Effector memory CD8-positive, alpha-beta T cell (primary cell): Measurements from ENCODE around the gene CCDC184.

Source experiments
- ATAC-seq: fragments of 150-1000 bp; cut with Tn5 transposase; replicated peaks from 2 replicates; pipeline ENCODE4 v1.10.0; 2021; ENCODE audit warnings: mild to moderate bottlenecking, moderate library complexity
- DNase-seq, 3 experiments: peaks; one replicate each; pipeline ENCODE4 v3.0.0; 2021
- H3K27ac Mint-ChIP-seq, 2 donors: one replicate each; pipeline ENCODE4 v1.8.0; 2022; ENCODE audit warnings: mild to moderate bottlenecking in 2 of 2, mixed read lengths in 2 of 2, moderate library complexity in 2 of 2
- H3K27me3 Mint-ChIP-seq, 2 donors: one replicate each; pipeline ENCODE4 v1.8.0; 2022; ENCODE audit warnings: mixed read lengths in 2 of 2
- H3K36me3 Mint-ChIP-seq: one replicate; pipeline ENCODE4 v1.8.0; 2022; ENCODE audit warnings: mild to moderate bottlenecking, moderate library complexity, mixed read lengths; ENCODE audit not compliant: insufficient read depth
- H3K4me1 Mint-ChIP-seq, 2 donors: one replicate each; pipeline ENCODE4 v1.8.0; 2022; ENCODE audit warnings: low read depth in 2 of 2, mixed read lengths in 2 of 2
- H3K4me3 Mint-ChIP-seq, 2 donors: one replicate each; pipeline ENCODE4 v1.8.0; 2022; ENCODE audit warnings: mild to moderate bottlenecking in 2 of 2, mixed read lengths in 2 of 2, moderate library complexity in 2 of 2
- H3K9me3 Mint-ChIP-seq, 2 donors: one replicate each; pipeline ENCODE4 v1.8.0; 2022; ENCODE audit warnings: mixed read lengths in 2 of 2

Gene CCDC184

GRCh38 chr12:48163150-48163747 lies 20.2 kb upstream of the CCDC184 start:
- Mint-ChIP-seq H3K4me3 (no peak overlapping the region), H3K27ac (no peak overlapping the region), H3K27me3 (peaks cover 24 to 27% of the 10 kb centered on the region in 2 donors), H3K9me3 (no peaks in the 10 kb centered on the region), H3K4me1 (peaks cover under 1 to 2% of the 10 kb centered on the region in 2 donors), H3K36me3 (no peaks in the 10 kb centered on the region)
- no peak for ATAC-seq
- DNase-seq: no peak

GRCh38 chr12:48164451-48164850 lies 19.0 kb upstream of the CCDC184 start:
- Mint-ChIP-seq H3K36me3 (no peaks in the 10 kb centered on the region), H3K9me3 (no peaks in the 10 kb centered on the region), H3K27ac (no peak overlapping the region), H3K4me3 (no peak overlapping the region), H3K27me3 (peaks cover 24 to 27% of the 10 kb centered on the region in 2 donors), H3K4me1 (peaks cover 0 to 2% of the 10 kb centered on the region in 2 donors)
- no peak for ATAC-seq
- no peak for DNase-seq

- DNase-seq: peak; percentile 51 to 61 (median 56)
- Mint-ChIP-seq H3K36me3 (no peaks in the 10 kb centered on the region), H3K27me3 (peaks cover 24 to 27% of the 10 kb centered on the region in 2 donors), H3K9me3 (no peaks in the 10 kb centered on the region), H3K4me1 (peaks cover 0 to 2% of the 10 kb centered on the region in 2 donors), H3K4me3 (no peak overlapping the region), H3K27ac (peak overlapping the region in 1 of 2 donors; percentile 31)
- ATAC-seq: peak; percentile 87
Observed at GRCh38 chr12:48165089-48165981, 18.1 kb upstream of the CCDC184 start.

DNA sequence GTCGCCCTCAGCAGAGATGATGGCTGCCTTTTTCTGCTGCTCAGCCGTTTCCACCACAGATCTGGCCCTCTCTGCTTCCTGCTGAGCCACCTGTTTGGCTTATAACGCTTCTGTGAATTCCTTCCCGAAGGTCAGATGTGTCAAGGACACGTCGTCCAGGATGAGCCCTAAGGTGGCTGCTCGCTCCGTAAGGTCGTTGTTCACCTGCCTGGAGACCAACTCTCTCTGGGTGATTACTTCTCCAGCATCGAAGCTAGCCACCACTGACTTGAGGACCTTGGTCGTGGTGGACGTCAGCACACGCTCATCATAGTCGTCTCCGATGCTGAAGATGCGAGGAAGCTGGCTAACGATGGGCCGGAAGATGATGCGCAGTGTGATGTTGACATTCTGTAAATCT lies 14.4 kb upstream of the CCDC184 start:
- DNase-seq: no peak
- Mint-ChIP-seq H3K4me1 (peaks cover 0 to 2% of the 10 kb centered on the region in 2 donors), H3K27me3 (peaks cover 15 to 16% of the 10 kb centered on the region in 2 donors), H3K36me3 (peaks cover 3% of the 10 kb centered on the region), H3K4me3 (no peak overlapping the region), H3K27ac (no peak overlapping the region), H3K9me3 (no peaks in the 10 kb centered on the region)
- no peak for ATAC-seq

GRCh38 chr12:48175613-48176416 lies 7.6 kb upstream of the CCDC184 start:
- peaks cover 0 to 1% of the 10 kb centered on the region in 2 donors for H3K4me1 Mint-ChIP-seq
- H3K9me3 Mint-ChIP-seq: no peaks in the 10 kb centered on the region
- H3K4me3 Mint-ChIP-seq: peak overlapping the region in 1 of 2 donors; percentile 3
- ATAC-seq (no peak), DNase-seq (no peak)
- peaks cover 27 to 28% of the 10 kb centered on the region in 2 donors for H3K27me3 Mint-ChIP-seq
- peaks cover 3% of the 10 kb centered on the region for H3K36me3 Mint-ChIP-seq
- H3K27ac Mint-ChIP-seq: no peak overlapping the region

- Mint-ChIP-seq H3K27me3 (peaks cover 32 to 34% of the 10 kb centered on the region in 2 donors), H3K27ac (no peak overlapping the region), H3K9me3 (no peaks in the 10 kb centered on the region), H3K36me3 (peaks cover 3% of the 10 kb centered on the region), H3K4me1 (peaks cover 0 to 1% of the 10 kb centered on the region in 2 donors), H3K4me3 (no peak overlapping the region)
- no peak for DNase-seq
- ATAC-seq: no peak
Observed at GRCh38 chr12:48176417-48176751, 7.1 kb upstream of the CCDC184 start.

- Mint-ChIP-seq H3K4me1 (peaks cover 6% of the 10 kb centered on the region in 2 donors), H3K4me3 (no peak overlapping the region), H3K27ac (no peak overlapping the region), H3K27me3 (peaks cover 32 to 35% of the 10 kb centered on the region in 2 donors), H3K9me3 (no peaks in the 10 kb centered on the region), H3K36me3 (peaks cover 2% of the 10 kb centered on the region)
- no peak for DNase-seq
- no peak for ATAC-seq
Observed at GRCh38 chr12:48177982-48178381, 5.5 kb upstream of the CCDC184 start.

DNA sequence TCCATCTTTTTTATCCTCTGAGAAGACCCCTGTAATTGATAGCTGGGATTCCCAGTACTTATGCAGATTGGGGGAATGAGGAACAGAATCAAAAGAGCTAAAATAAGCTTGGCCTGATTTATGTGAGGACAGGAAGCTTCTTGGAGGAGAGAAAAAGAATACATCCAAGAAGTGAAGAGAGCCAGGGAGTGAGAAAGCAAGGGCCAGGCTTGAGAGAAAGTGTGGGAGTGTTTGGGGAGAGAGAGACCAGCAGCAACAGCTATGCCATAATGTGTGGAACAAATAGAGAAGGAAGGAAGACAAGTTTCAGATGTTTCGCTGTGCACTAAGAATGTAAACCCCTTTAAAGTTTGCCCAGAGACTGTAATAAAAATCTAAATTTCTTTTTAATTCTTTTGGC lies 4.0 kb upstream of the CCDC184 start:
- Mint-ChIP-seq H3K4me3 (no peak overlapping the region), H3K36me3 (peaks cover 9% of the 10 kb centered on the region), H3K27me3 (peaks cover 37 to 42% of the 10 kb centered on the region in 2 donors), H3K4me1 (peaks cover 6 to 14% of the 10 kb centered on the region in 2 donors), H3K27ac (no peak overlapping the region), H3K9me3 (no peaks in the 10 kb centered on the region)
- DNase-seq (no peak), ATAC-seq (no peak)

- Mint-ChIP-seq H3K4me1 (peaks cover 6 to 16% of the 10 kb centered on the region in 2 donors), H3K27ac (no peak overlapping the region), H3K27me3 (peaks cover 47 to 51% of the 10 kb centered on the region in 2 donors), H3K36me3 (peaks cover 13% of the 10 kb centered on the region), H3K4me3 (no peak overlapping the region), H3K9me3 (no peaks in the 10 kb centered on the region)
- ATAC-seq (no peak), DNase-seq (no peak)
Observed at GRCh38 chr12:48180424-48180823, 3.0 kb upstream of the CCDC184 start.

- ATAC-seq (no peak), DNase-seq (no peak)
- Mint-ChIP-seq H3K4me3 (no peak overlapping the region), H3K9me3 (no peaks in the 10 kb centered on the region), H3K36me3 (peaks cover 13% of the 10 kb centered on the region), H3K4me1 (peaks cover 6 to 15% of the 10 kb centered on the region in 2 donors), H3K27me3 (peaks cover 52 to 56% of the 10 kb centered on the region in 2 donors), H3K27ac (no peak overlapping the region)
Observed at GRCh38 chr12:48180857-48181495, 2.5 kb upstream of the CCDC184 start.

DNA sequence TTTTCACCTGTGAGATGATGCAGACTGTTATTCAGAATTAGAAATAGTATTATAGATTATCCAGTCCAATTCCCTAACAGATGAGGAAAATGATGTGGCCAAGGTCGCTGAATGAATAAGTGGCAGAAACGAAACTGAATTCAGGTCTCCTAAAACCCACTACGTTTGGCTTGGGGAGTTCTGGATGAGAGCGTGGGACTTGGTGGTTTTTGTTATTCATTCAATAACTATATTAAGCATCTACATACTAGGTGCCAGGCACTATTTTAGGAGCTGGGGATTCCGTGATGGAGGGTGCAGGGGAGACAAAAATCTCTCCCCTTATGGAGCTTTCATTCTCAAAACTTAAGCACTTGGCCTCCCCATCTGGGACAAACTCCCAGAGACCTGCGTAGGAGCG lies 813 bp upstream of the CCDC184 start:
- Mint-ChIP-seq H3K27me3 (peaks cover 41 to 47% of the 10 kb centered on the region in 2 donors), H3K36me3 (peaks cover 13% of the 10 kb centered on the region), H3K4me3 (peak overlapping the region; percentile 89 to 90), H3K9me3 (no peaks in the 10 kb centered on the region), H3K4me1 (peaks cover 6 to 15% of the 10 kb centered on the region in 2 donors), H3K27ac (peak overlapping the region; percentile 88 to 89)
- ATAC-seq (no peak), DNase-seq (no peak)

DNA sequence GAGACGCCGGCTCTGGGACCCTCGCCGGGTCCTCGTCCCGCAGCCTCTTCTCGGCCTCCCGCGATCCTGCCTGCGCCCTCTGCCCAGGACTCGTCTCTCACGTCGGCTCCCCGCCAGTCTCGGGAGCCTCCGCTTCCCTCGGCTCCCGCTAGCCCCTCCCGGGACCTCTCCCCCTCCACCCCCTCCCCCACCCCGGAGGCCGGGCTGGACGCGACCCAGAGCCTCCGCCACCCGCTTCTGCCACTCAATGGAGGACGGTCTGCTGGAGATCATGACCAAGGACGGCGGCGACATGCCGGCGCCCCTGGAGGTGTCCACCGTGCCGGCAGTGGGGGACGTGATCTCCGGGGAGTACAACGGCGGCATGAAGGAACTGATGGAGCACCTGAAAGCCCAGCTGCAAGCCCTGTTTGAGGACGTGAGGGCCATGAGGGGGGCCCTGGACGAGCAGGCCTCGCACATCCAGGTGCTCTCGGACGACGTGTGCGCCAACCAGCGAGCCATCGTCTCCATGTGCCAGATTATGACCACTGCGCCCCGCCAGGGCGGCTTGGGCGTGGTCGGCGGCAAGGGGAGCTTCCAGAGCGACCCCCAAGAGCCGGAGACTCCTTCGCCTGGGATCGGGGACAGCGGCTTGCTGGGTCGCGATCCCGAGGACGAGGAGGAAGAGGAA lies 568 bp downstream of the CCDC184 start:
- H3K4me3 Mint-ChIP-seq: peak overlapping the region; percentile 89 to 90
- peak; percentile 19 for ATAC-seq
- H3K36me3 Mint-ChIP-seq: peaks cover 13% of the 10 kb centered on the region
- peaks cover 34 to 37% of the 10 kb centered on the region in 2 donors for H3K27me3 Mint-ChIP-seq
- H3K4me1 Mint-ChIP-seq: peaks cover 6 to 15% of the 10 kb centered on the region in 2 donors
- peak in 2 of 3 experiments; percentile 15 to 26 for DNase-seq
- no peaks in the 10 kb centered on the region for H3K9me3 Mint-ChIP-seq
- H3K27ac Mint-ChIP-seq: peak overlapping the region; percentile 88 to 89
